ENCODE measurements around the gene MGAT5. TPM values are rescaled to one million over a fixed set of nuclear protein-coding genes. Genes with fewer than 3 reads are reported as not detected.

Gene MGAT5
- total RNA-seq, 1 donor from 2014 or later: 60.3 TPM

GRCh38 chr2:134231301-134231964 lies 22.4 kb upstream of the MGAT5 start:
- FAIRE-seq: no peak
- DNase-seq (ENCODE audit: low spot score in 2 of 2): no peak

GRCh38 chr2:134231965-134232340 lies 21.9 kb upstream of the MGAT5 start:
- no peak for FAIRE-seq
- DNase-seq (ENCODE audit: low spot score in 2 of 2): no peak

- FAIRE-seq: no peak
- DNase-seq (ENCODE audit: low spot score in 2 of 2): no peak
These were observed 21.4 kb upstream of the MGAT5 start for GRCh38 chr2:134232461-134232860.

GRCh38 chr2:134232868-134233727 lies 20.8 kb upstream of the MGAT5 start:
- DNase-seq (ENCODE audit: low spot score in 2 of 2) (no peak), FAIRE-seq (no peak)

- DNase-seq (ENCODE audit: low spot score in 2 of 2): no peak
- FAIRE-seq: no peak
These were observed 20.1 kb upstream of the MGAT5 start for GRCh38 chr2:134233728-134234136.

GRCh38 chr2:134234535-134234934 lies 19.3 kb upstream of the MGAT5 start:
- DNase-seq (ENCODE audit: low spot score in 2 of 2): no peak
- FAIRE-seq: no peak

- FAIRE-seq (no peak), DNase-seq (ENCODE audit: low spot score in 2 of 2) (no peak)
These were observed 18.2 kb upstream of the MGAT5 start for GRCh38 chr2:134235510-134236144.

- no peak for FAIRE-seq
- no peak for DNase-seq (ENCODE audit: low spot score in 2 of 2)
These were observed 15.5 kb upstream of the MGAT5 start for GRCh38 chr2:134238371-134238770.

- DNase-seq (ENCODE audit: low spot score in 2 of 2): no peak
These were observed 13.8 kb upstream of the MGAT5 start for GRCh38 chr2:134240061-134240460.

GRCh38 chr2:134241911-134242310 lies 12.0 kb upstream of the MGAT5 start:
- no peak for FAIRE-seq
- no peak for DNase-seq (ENCODE audit: low spot score in 2 of 2)

More at GRCh38 chr2:134240061-134240460, 13.8 kb upstream of the MGAT5 start:
- FAIRE-seq: no peak

- DNase-seq (ENCODE audit: low spot score in 2 of 2) (no peak), FAIRE-seq (no peak)
These were observed 10.6 kb upstream of the MGAT5 start for GRCh38 chr2:134243244-134243643.

GRCh38 chr2:134244086-134244485 lies 9.8 kb upstream of the MGAT5 start:
- no peak for FAIRE-seq

GRCh38 chr2:134244587-134244986 lies 9.3 kb upstream of the MGAT5 start:
- no peak for DNase-seq (ENCODE audit: low spot score in 2 of 2)

More at GRCh38 chr2:134244086-134244485, 9.8 kb upstream of the MGAT5 start:
- DNase-seq (ENCODE audit: low spot score in 2 of 2): no peak

GRCh38 chr2:134245340-134245984 lies 8.4 kb upstream of the MGAT5 start:
- DNase-seq (ENCODE audit: low spot score in 2 of 2) (peak in 1 of 2 donors; percentile 40), FAIRE-seq (no peak)

More at GRCh38 chr2:134244587-134244986, 9.3 kb upstream of the MGAT5 start:
- FAIRE-seq: no peak

GRCh38 chr2:134246154-134246874 lies 7.6 kb upstream of the MGAT5 start:
- no peak for FAIRE-seq

GRCh38 chr2:134247679-134248078 lies 6.2 kb upstream of the MGAT5 start:
- FAIRE-seq (no peak), DNase-seq (ENCODE audit: low spot score in 2 of 2) (no peak)

More at GRCh38 chr2:134246154-134246874, 7.6 kb upstream of the MGAT5 start:
- DNase-seq (ENCODE audit: low spot score in 2 of 2): no peak

GRCh38 chr2:134248913-134249312 lies 5.0 kb upstream of the MGAT5 start:
- FAIRE-seq: no peak
- no peak for DNase-seq (ENCODE audit: low spot score in 2 of 2)

- no peak for FAIRE-seq
- DNase-seq (ENCODE audit: low spot score in 2 of 2): no peak
These were observed 4.1 kb upstream of the MGAT5 start for GRCh38 chr2:134249755-134250154.

GRCh38 chr2:134250840-134251461 lies 2.9 kb upstream of the MGAT5 start:
- FAIRE-seq: no peak

More at GRCh38 chr2:134250840-134251461, 2.9 kb upstream of the MGAT5 start:
- DNase-seq (ENCODE audit: low spot score in 2 of 2): no peak
